Measurements from ENCODE around the gene APBB2.

The APBB2 gene

DNA sequence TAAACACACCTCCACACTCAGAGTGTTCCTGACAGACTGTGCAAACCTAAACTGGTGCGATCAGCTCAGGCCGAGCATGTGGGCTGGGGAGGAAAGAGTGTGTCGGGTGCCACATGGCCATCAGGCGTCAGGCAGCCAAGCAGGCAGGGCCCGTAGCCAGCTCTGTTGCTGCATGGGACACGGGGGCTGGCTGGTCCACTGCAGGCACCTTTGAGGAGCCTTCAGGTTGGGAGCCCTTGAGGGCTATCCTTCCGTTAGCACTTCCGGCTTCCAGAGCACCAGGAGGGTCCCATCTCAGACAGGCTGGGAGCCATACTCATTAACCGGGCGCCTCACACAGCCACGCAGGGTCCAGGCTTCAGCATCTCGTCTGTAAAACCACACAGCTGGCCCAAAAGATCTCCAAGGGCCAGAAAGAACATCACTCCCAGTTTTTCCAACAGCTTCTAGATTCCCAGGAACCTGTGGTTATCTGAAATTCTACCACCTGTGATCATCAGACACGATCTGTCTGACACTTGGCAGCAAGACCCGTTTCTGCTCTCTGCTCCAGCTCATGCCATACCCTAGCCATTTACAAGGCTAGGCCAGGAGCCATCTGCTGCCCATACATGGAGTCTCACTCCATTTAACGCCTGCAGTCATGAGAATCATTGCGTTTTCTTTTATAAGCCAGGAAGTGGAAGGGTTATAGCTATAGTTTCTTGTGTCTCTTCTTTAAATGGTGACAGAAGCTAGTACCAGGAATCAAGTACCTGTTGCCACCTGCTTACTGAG is 377.1 kb downstream of the APBB2 start:
- TF ChIP-seq, protein P1, sequence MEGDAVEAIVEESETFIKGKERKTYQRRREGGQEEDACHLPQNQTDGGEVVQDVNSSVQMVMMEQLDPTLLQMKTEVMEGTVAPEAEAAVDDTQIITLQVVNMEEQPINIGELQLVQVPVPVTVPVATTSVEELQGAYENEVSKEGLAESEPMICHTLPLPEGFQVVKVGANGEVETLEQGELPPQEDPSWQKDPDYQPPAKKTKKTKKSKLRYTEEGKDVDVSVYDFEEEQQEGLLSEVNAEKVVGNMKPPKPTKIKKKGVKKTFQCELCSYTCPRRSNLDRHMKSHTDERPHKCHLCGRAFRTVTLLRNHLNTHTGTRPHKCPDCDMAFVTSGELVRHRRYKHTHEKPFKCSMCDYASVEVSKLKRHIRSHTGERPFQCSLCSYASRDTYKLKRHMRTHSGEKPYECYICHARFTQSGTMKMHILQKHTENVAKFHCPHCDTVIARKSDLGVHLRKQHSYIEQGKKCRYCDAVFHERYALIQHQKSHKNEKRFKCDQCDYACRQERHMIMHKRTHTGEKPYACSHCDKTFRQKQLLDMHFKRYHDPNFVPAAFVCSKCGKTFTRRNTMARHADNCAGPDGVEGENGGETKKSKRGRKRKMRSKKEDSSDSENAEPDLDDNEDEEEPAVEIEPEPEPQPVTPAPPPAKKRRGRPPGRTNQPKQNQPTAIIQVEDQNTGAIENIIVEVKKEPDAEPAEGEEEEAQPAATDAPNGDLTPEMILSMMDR (IDR thresholded peaks at IDR 0.05; ENCODE audit: control extremely low read depth, extremely low read depth, low read depth, missing control alignments) = peak; percentile 1
- ChIA-PET POLR2A (no interaction called here), CTCF (interaction anchor here (1.3 to 1.9 kb wide), 3 partner anchors 13 to 101 kb away, joined by 3 to 8 read pairs (median 4); no protein-coding TSS in a partner anchor)
- DNase-seq (ENCODE audit: extremely low spot score) = no peak

DNA sequence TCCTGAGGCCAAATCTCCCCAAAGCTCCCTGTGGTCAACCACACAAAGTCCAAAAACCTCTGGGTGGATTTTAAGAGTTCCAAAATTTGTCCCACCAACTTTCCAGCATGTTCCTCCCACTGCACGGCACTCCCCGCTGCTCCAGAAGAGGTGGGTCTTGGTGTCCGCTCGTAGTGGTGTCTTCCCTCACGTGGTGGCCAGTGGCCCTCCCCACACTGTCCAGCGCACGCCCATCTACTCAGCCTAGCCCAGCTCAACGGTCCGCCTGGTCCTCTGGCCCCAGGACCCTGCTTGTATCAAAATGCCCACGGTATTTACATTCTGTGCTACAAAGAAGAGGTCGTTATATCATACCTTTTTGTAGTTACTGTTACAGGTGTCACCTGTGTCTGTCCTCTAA is 381.1 kb downstream of the APBB2 start:
- TF ChIP-seq, protein P1 (IDR thresholded peaks at IDR 0.05; ENCODE audit: control extremely low read depth, extremely low read depth, low read depth, missing control alignments) = no peak
- CTCF ChIA-PET = interaction anchor here (1.5 kb wide), 1 partner anchor 10 kb away, joined by 5 read pairs; no protein-coding TSS in a partner anchor
- POLR2A ChIA-PET = no interaction called here

DNA sequence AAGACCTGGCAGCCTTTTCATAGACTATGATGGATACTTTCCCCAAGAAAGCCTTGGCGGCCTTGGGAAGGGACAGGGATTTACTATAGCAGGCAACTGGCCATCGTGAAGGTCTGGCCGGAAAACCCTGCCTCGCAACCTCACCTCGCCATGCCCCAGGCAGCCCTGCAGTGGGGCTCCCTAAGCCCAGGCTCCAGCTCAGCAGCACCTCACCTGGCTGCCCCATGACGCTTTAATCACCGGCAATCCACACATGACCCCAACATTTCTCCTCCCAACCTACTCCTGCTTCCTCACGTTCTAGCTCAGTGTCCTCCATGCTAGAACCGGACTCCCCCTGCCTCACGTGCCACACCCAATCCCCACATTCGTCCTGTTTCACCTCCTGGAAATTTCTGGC is 382.2 kb downstream of the APBB2 start:
- TF ChIP-seq, protein P1 (IDR thresholded peaks at IDR 0.05; ENCODE audit: control extremely low read depth, extremely low read depth, low read depth, missing control alignments) = no peak
- ChIA-PET CTCF (interaction anchor here (1.2 to 1.5 kb wide), 2 partner anchors 9 to 11 kb away, joined by 4 to 5 read pairs; no protein-coding TSS in a partner anchor), POLR2A (no interaction called here)
- DNase-seq (ENCODE audit: extremely low spot score) = no peak

More for the DNA sequence above, 381.1 kb downstream of the APBB2 start:
- no peak for DNase-seq (ENCODE audit: extremely low spot score)

DNA sequence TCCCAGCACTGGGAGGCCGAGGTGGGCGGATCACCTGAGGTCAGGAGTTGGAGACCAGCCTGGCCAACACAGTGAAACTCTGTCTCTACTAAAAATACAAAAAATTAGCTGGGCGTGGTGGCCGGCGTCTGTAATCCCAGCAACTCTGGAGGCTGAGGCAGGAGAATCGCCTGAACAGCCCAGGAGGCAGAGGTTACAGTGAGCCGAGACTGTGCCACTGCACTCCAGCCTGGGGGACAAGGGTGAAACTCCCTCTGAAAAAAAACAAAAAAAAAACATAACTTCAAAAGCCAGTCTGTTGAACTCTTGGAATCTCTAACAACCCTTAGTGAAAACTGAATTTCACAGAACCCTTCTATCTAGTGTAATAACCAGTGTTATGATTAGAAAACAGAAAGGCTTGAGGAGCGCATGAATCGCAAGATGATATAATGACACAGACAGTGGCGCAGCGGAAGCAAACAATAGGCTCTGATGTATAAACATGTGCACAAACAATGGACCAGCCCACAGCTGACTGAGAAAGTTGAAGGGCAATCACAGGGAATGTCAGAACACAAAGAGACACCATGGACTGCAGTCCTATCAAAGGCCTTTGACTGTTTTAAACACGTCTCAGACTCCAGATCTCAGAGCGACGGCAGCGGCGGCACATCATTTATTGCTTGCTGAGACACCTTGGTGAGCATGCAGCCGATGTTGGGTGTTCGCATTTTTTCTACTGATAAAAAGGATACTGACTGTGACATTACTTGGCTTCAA is 383.0 kb downstream of the APBB2 start:
- TF ChIP-seq, protein P1 (IDR thresholded peaks at IDR 0.05; ENCODE audit: control extremely low read depth, extremely low read depth, low read depth, missing control alignments) = no peak
- DNase-seq (ENCODE audit: extremely low spot score) = no peak
- CTCF ChIA-PET = interaction anchor here (0.6 to 4.2 kb wide), 2 partner anchors 11 to 31 kb away, joined by 3 to 32 read pairs; no protein-coding TSS in a partner anchor
- POLR2A ChIA-PET = no interaction called here

DNA sequence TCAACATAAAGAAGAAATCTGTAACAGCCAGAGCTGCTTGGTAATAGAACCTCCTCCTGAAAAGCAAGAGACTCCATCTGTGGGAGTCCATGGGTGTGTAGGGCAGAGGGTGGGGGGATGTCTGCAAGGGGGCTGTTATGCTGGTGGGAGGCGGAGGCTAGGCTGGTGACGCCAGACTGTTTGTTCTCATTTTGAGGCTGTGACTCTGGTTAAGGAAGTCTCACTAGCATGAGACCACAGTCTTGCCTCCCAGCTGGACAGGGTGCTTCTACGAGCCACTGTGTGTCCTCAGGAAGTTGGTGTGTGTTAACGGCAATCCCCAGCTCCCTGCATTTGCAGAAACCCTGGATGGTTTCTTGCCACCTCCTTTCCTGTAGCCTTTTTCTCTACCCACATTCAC is 384.8 kb downstream of the APBB2 start:
- DNase-seq (ENCODE audit: extremely low spot score) = no peak
- CTCF ChIA-PET = interaction anchor here (4.2 kb wide), 1 partner anchor 13 kb away, joined by 32 read pairs; no protein-coding TSS in a partner anchor
- POLR2A ChIA-PET = no interaction called here
- TF ChIP-seq, protein P1 (IDR thresholded peaks at IDR 0.05; ENCODE audit: control extremely low read depth, extremely low read depth, low read depth, missing control alignments) = no peak

DNA sequence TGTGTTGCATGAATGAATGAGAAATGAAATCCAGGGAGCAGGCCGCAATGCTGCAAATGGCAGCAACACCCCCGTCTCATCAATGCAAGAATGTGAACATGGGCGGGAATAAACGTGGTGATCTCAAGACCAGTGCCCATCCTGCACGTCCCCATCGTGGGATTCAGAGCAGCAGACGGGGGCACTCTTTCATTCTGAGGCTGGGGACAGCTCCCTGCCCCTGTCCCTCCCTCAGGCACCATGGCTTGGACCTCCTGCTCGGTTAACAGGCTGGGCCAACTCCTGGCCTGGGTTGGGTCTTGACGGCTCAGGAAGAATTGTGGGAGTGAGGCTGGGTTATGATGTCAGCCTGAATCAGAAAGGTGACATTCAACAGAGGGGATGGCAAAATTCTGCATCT is 385.7 kb downstream of the APBB2 start:
- ChIA-PET CTCF (interaction anchor here (4.2 kb wide), 1 partner anchor 14 kb away, joined by 32 read pairs; no protein-coding TSS in a partner anchor), POLR2A (no interaction called here)
- TF ChIP-seq, protein P1 (IDR thresholded peaks at IDR 0.05; ENCODE audit: control extremely low read depth, extremely low read depth, low read depth, missing control alignments) = no peak

More for the DNA sequence above, 385.7 kb downstream of the APBB2 start:
- DNase-seq (ENCODE audit: extremely low spot score) = no peak

Data from GM10248 (cell line).